Stomach (tissue), 9 donors: ENCODE measurements around the gene ZMAT1. TPM values are rescaled to one million over a fixed set of nuclear protein-coding genes. Genes with fewer than 3 reads are reported as not detected.

Experiments
- DNase-seq, 2 donors: peaks; one replicate each; pipeline versions ENCODE4 v3.0.0 to v3.0.0-alpha.2; 2013 to 2019
- H3K27ac ChIP-seq, 5 donors: fragments of 200-600 bp in 4 of 5; sonication (generic) in 4 of 5; one replicate each; pipeline ENCODE4 v1.5.1; 2013 to 2019; ENCODE audit warnings: mild to moderate bottlenecking in 1 of 5, moderate library complexity in 1 of 5
- H3K27me3 ChIP-seq, 3 donors: fragments of 200-600 bp; sonication (generic); one replicate each; pipeline ENCODE4 v1.5.1; 2017 to 2019; ENCODE audit warnings: mixed run types in 1 of 3
- H3K36me3 ChIP-seq, 4 donors: fragments of 200-600 bp; sonication (generic); 1 replicate in 3 of 4; 2 replicates in 1 of 4; pipeline ENCODE4 v1.5.1; 2016 to 2019
- H3K4me1 ChIP-seq, 4 donors: fragments of 200-600 bp; sonication (generic); one replicate each; pipeline ENCODE4 v1.5.1; 2016 to 2019
- H3K4me3 ChIP-seq, 4 donors: fragments of 200-600 bp; sonication (generic) in 3 of 4; one replicate each; pipeline ENCODE4 v1.5.1; 2016 to 2019; ENCODE audit warnings: mild to moderate bottlenecking in 1 of 4
- H3K9me3 ChIP-seq, 4 donors: fragments of 200-600 bp; sonication (generic); one replicate each; pipeline ENCODE4 v1.5.1; 2016 to 2019
- EP300 ChIP-seq: sonication (generic); formaldehyde crosslinking; IDR thresholded peaks from one replicate; pipeline ENCODE4 v1.6.1; 2017; ENCODE audit warnings: antibody characterized with exemption
- POLR2A ChIP-seq, 4 donors: fragments of 450-650 bp; IDR thresholded peaks; one replicate each; pipeline ENCODE4 v1.6.1; 2016; ENCODE audit warnings: antibody characterized with exemption in 4 of 4, control low read depth in 2 of 4, mild to moderate bottlenecking in 1 of 4, moderate library complexity in 1 of 4
- POLR2AphosphoS5 ChIP-seq, 3 donors: sonication (generic); formaldehyde crosslinking; IDR thresholded peaks; one replicate each; pipeline ENCODE4 v1.6.1; 2016; ENCODE audit warnings: antibody characterized with exemption in 3 of 3
- WGBS, 5 donors: extraction: QIAGEN DNeasy Blood & Tissue Kit in 3 of 5; methylation state at CpG; one replicate each; pipeline versions ENCODE4 v1.1.5 to v1.1.7; 2013 to 2018; 5-methylcytosine and 5-hydroxymethylcytosine counted together
- intact Hi-C: fragments of 100-400 bp; cut with DNase I; formaldehyde crosslinking; loops from one replicate; pipeline ENCODE4 v1.15.1; 2023; ENCODE audit warnings: low total_unique reads
- polyA plus RNA-seq, 3 donors: library from polyadenylated mRNA; stranded (reverse); fragments of 200-250 nt; gene quantifications; one replicate each; pipeline ENCODE4 v1.2.3, GENCODE V29; 2013
- total RNA-seq, 5 donors: library from RNA; depleted of rRNA; stranded (reverse); fragments of >200 nt; gene quantifications; one replicate each; pipeline versions ENCODE4 v1.1.0 to v1.2.3, GENCODE V29; 2014 to 2016
- TF ChIP-seq, protein P1 (sequence below), 7 experiments: fragments of 450-650 bp in 4 of 7; fragments of 200-600 bp in 3 of 7; sonication (generic) in 3 of 7; IDR thresholded peaks; one replicate each; pipeline ENCODE4 v1.5.1; 2016 to 2019; ENCODE audit warnings: antibody characterized with exemption in 7 of 7, control low read depth in 2 of 7, mild to moderate bottlenecking in 1 of 7
- donor health status: healthy with polysubstance abuse.
- donor health status: Bipolar disorder and iron deficiency.
- donor health status: healthy.

ZMAT1 gene
- total and polyA plus RNA-seq, 8 donors = 0.81 to 16.8 (median 5.1) TPM

DNA sequence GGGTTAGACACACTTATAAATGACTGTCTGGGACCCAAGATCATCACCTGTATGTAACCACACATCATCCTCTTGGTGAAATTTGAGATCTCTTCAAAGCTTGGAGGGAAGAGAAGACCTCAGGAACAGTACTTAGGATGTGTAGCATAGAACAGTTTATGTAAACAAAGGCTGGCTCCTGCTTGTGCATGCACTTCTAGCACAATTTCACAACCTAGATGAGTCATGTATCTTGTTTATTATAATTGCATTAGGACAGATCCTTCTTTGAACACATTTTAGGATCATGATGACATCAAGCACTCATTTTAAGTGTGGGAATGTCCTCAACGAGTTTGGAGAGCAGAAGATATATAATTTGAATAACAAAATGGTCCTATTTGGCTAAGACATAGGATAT, 26.3 kb upstream of the ZMAT1 start:
- DNase-seq = no peak
- 7 to 32% (median 26%) methylated on average over 1 of the region's 1 CpG for WGBS, 5 donors
- Histone ChIP-seq H3K9me3 (peaks cover 0 to 8% (median 0%) of the 10 kb centered on the region in 4 donors), H3K27ac (no peak overlapping the region), H3K4me1 (no peaks in the 10 kb centered on the region), H3K4me3 (no peak overlapping the region), H3K27me3 (no peaks in the 10 kb centered on the region), H3K36me3 (no peaks in the 10 kb centered on the region)
- no peak for TF ChIP-seq EP300
- no peak for TF ChIP-seq POLR2AphosphoS5 (IDR thresholded peaks at IDR 0.05)
- TF ChIP-seq POLR2A (IDR thresholded peaks at IDR 0.05) = no peak
- TF ChIP-seq, protein P1, sequence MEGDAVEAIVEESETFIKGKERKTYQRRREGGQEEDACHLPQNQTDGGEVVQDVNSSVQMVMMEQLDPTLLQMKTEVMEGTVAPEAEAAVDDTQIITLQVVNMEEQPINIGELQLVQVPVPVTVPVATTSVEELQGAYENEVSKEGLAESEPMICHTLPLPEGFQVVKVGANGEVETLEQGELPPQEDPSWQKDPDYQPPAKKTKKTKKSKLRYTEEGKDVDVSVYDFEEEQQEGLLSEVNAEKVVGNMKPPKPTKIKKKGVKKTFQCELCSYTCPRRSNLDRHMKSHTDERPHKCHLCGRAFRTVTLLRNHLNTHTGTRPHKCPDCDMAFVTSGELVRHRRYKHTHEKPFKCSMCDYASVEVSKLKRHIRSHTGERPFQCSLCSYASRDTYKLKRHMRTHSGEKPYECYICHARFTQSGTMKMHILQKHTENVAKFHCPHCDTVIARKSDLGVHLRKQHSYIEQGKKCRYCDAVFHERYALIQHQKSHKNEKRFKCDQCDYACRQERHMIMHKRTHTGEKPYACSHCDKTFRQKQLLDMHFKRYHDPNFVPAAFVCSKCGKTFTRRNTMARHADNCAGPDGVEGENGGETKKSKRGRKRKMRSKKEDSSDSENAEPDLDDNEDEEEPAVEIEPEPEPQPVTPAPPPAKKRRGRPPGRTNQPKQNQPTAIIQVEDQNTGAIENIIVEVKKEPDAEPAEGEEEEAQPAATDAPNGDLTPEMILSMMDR (IDR thresholded peaks at IDR 0.05) = no peak
- intact Hi-C loops = no loop called here

DNA sequence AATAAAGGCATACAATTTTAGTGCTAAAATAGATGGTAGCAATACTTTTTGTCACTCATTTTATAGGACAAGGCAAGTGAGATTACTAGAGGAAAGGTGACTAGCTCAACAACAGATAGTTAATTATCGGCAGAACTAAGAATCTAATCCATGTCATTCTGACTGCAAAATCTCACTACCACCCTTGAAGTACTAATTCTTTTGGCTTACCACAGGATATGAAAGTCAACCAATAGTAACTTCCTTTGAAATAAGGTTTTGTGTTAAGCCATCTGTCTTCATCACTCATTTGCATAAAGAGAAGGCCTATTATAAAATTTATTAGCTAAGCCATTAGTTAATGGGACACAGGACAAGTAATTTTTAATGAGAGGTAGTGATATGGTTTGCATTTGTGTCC, 25.3 kb upstream of the ZMAT1 start:
- 74 to 100% (median 87%) methylated on average over 1 of the region's 1 CpG for WGBS, 5 donors
- H3K4me3 ChIP-seq = no peak overlapping the region
- no peaks in the 10 kb centered on the region for H3K27me3 ChIP-seq
- peaks cover 0 to 17% (median 0%) of the 10 kb centered on the region in 4 donors for H3K9me3 ChIP-seq
- H3K4me1 ChIP-seq = no peaks in the 10 kb centered on the region
- no peaks in the 10 kb centered on the region for H3K36me3 ChIP-seq
- no peak for DNase-seq
- no peak overlapping the region for H3K27ac ChIP-seq
- intact Hi-C loops = no loop called here
- TF ChIP-seq POLR2AphosphoS5 (IDR thresholded peaks at IDR 0.05) (no peak), POLR2A (IDR thresholded peaks at IDR 0.05) (no peak), EP300 (no peak)
- TF ChIP-seq, protein P1 (IDR thresholded peaks at IDR 0.05) = no peak

DNA sequence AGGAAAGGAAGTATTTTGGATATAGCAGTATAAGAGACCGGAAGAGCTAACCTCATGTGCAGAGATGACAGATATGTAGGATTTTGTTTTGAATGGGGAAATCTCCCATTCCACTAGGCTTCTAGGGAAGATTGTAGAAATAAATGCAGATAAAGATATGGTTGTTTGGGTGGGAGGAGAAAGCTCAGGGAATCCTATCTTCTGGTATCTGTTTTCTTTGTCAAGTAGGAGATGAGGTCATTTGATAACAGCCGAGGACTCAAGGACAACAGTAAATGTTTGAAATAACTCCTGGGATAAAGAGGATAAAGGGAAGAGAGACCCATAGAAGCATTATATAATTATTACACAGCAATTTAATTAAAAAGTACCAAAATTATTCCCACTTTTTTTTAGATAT, 24.7 kb upstream of the ZMAT1 start:
- Histone ChIP-seq H3K36me3 (no peaks in the 10 kb centered on the region), H3K4me3 (no peak overlapping the region), H3K9me3 (peaks cover 0 to 23% (median 0%) of the 10 kb centered on the region in 4 donors), H3K27me3 (no peaks in the 10 kb centered on the region), H3K27ac (no peak overlapping the region), H3K4me1 (no peaks in the 10 kb centered on the region)
- no peak for TF ChIP-seq POLR2AphosphoS5 (IDR thresholded peaks at IDR 0.05)
- TF ChIP-seq POLR2A (IDR thresholded peaks at IDR 0.05) = no peak
- no peak for TF ChIP-seq EP300
- TF ChIP-seq, protein P1 (IDR thresholded peaks at IDR 0.05) = no peak
- WGBS, 5 donors = 33 to 62% (median 52%) methylated on average over 2 of the region's 2 CpGs
- intact Hi-C loops = no loop called here
- no peak for DNase-seq

DNA sequence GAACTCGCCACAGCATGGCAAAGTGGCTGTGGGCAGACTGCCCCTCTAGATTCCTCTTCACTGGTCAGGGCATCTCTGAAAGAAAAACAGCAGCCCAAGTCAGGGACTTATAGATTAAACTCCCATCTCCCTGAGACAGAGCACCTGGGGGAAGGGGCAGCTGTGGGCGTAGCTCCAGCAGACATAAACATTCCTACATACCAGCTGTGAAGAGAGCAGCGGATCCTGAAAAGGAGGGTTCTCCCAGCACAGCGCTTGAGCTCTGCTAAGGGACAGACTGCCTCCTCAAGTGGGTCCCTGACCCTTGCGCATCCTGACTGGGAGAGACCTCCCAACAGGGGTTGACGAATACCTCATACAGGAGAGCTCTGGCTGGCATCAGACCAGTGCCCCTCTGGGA, 18.8 kb upstream of the ZMAT1 start:
- H3K27me3 ChIP-seq = peaks cover 0 to 15% (median 0%) of the 10 kb centered on the region in 3 donors
- no peaks in the 10 kb centered on the region for H3K4me1 ChIP-seq
- H3K4me3 ChIP-seq = no peak overlapping the region
- H3K9me3 ChIP-seq = peaks cover 0 to 23% (median 0%) of the 10 kb centered on the region in 4 donors
- DNase-seq = no peak
- no peaks in the 10 kb centered on the region for H3K36me3 ChIP-seq
- intact Hi-C loops = no loop called here
- WGBS, 5 donors = 66 to 76% (median 72%) methylated on average over 5 to 6 of the region's 6 CpGs; no CpG with 5 or more reads in 1 of the 5 donors
- no peak overlapping the region for H3K27ac ChIP-seq
- TF ChIP-seq POLR2AphosphoS5 (IDR thresholded peaks at IDR 0.05) (no peak), POLR2A (IDR thresholded peaks at IDR 0.05) (no peak), EP300 (no peak)
- TF ChIP-seq, protein P1 (IDR thresholded peaks at IDR 0.05) = no peak
